Heart right ventricle (tissue), 16 donors: ENCODE results near the gene ABI3BP. TPM values are rescaled to one million over a fixed set of nuclear protein-coding genes. Genes with fewer than 3 reads are reported as not detected.

Source experiments
- ATAC-seq, 8 donors: fragments of 200-7000 bp; cut with Tn5 transposase; one replicate each; pipeline ENCODE4 v1.9.1; 2020; ENCODE audit warnings: mild to moderate bottlenecking in 8 of 8, moderate library complexity in 8 of 8, moderate number of reproducible peaks in 1 of 8
- DNase-seq, 2 donors: peaks; one replicate each; pipeline ENCODE4 v3.0.0-alpha.2; 2020
- H3K27ac ChIP-seq, 10 donors: fragments of 200-600 bp; sonication (generic) in 2 of 10; one replicate each; pipeline versions ENCODE4 v1.5.0 to v1.8.0; 2020 to 2022; ENCODE audit warnings: mild to moderate bottlenecking in 3 of 10
- H3K27me3 ChIP-seq, 7 donors: fragments of 200-600 bp; one replicate each; pipeline ENCODE4 v1.8.0; 2021 to 2022; ENCODE audit warnings: mild to moderate bottlenecking in 2 of 7
- H3K36me3 ChIP-seq, 9 donors: fragments of 200-600 bp; sonication (generic) in 1 of 9; one replicate each; pipeline versions ENCODE4 v1.5.0 to v1.8.0; 2020 to 2022; ENCODE audit warnings: mild to moderate bottlenecking in 2 of 9
- H3K4me1 ChIP-seq, 9 donors: fragments of 200-600 bp; sonication (generic) in 1 of 9; one replicate each; pipeline versions ENCODE4 v1.5.0 to v1.8.0; 2020 to 2022; ENCODE audit warnings: mild to moderate bottlenecking in 4 of 9
- H3K4me3 ChIP-seq, 10 donors: fragments of 200-600 bp; sonication (generic) in 2 of 10; one replicate each; pipeline versions ENCODE4 v1.5.0 to v1.8.0; 2020 to 2022; ENCODE audit warnings: mild to moderate bottlenecking in 7 of 10, moderate library complexity in 2 of 10
- H3K9me3 ChIP-seq, 11 donors: fragments of 200-600 bp in 10 of 11; sonication (generic) in 2 of 11; one replicate each; pipeline versions ENCODE4 v1.5.0 to v1.8.0; 2013 to 2022; ENCODE audit warnings: mild to moderate bottlenecking in 2 of 11, control low read depth in 1 of 11, moderate library complexity in 1 of 11
- CTCF ChIP-seq, 9 donors: fragments of 200-600 bp; sonication (generic) in 2 of 9; IDR thresholded peaks; one replicate each; pipeline versions ENCODE4 v1.5.0 to v1.8.0; 2021 to 2022; ENCODE audit warnings: antibody characterized with exemption in 9 of 9, mild to moderate bottlenecking in 5 of 9, moderate library complexity in 1 of 9
- WGBS, 2 donors: extraction: QIAGEN DNeasy Blood & Tissue Kit; methylation state at CpG; one replicate each; pipeline ENCODE4 v1.1.7; 2013; ENCODE audit warnings: inconsistent platforms in 1 of 2; 5-methylcytosine and 5-hydroxymethylcytosine counted together
- intact Hi-C, 10 donors: fragments of 100-400 bp; cut with DNase I; formaldehyde crosslinking; loops; one replicate each; pipeline versions ENCODE4 v1.11.1 to v1.14.2; 2022
- polyA plus RNA-seq, 2 donors: library from polyadenylated mRNA; stranded (reverse); fragments of 200-250 nt; gene quantifications; one replicate each; pipeline ENCODE4 v1.2.3, GENCODE V29; 2013
- total RNA-seq, 10 donors: library from RNA; stranded (reverse); fragmentation: NEBNext Ultra II Directional in 3 of 10; extraction: Animal tissue kit (Norgen Biotek cat#: 25700) in 3 of 10; gene quantifications; one replicate each; pipeline versions ENCODE4 v1.2.1 to v1.2.4, GENCODE V29; 2021 to 2023
- donor health status: Arrhythmogenic right ventricular cardiomyopathy.
- donor health status: ischemic (EF 13 %, LVEDD 7.1; RV severe dilation, severe dysfunction).
- donor health status: healthy with polysubstance abuse.
- donor health status: DM: no; HTN: yes; CAD: no.
- donor health status: DM: no; HTN: no; CAD: no.
- donor health status: ischemic (EF 25% LVEDD 6.9; RV normal size, moderate dysfunction).
- donor health status: ischemic (EF 25% LVEDD 5.7; RV mildly dilated, moderate dysfunction).
- donor health status: healthy.
- donor health status: DM: yes; HTN: yes; CAD: no.
- donor health status: Ischemic cardiomyopathy.
- donor health status: ischemic (EF 35%, LVEDD 5.7; RV mildly dilated, moderate dysfunction).
- donor health status: nonischemic (EF 11% LVEDD 7.7; RV severe dilation, severe dysfunction).
- donor health status: DM: yes; HTN: yes; CAD: no.
- donor health status: PGD.
- donor health status: ischemic (EF 29% LVEDD 5.4; RV normal size, mild dysfunction).
- donor health status: nonischemic (EF 23%, LVEDD 6.1; RV moderate dilation, normal function).

Gene ABI3BP
- total and polyA plus RNA-seq, 12 donors = 11.7 to 90.2 (median 26.5) TPM

- no peak for TF ChIP-seq CTCF (IDR thresholded peaks at IDR 0.05)
- Histone ChIP-seq H3K27ac (no peak overlapping the region), H3K4me1 (no peaks in the 10 kb centered on the region), H3K27me3 (no peaks in the 10 kb centered on the region), H3K4me3 (no peak overlapping the region), H3K9me3 (no peaks in the 10 kb centered on the region), H3K36me3 (peaks cover 0 to 4% (median 0%) of the 10 kb centered on the region in 9 donors)
- intact Hi-C loops = no loop called here
- 87 to 88% methylated on average over 5 of the region's 5 CpGs for WGBS, 2 donors
- ATAC-seq = no peak
- no peak for DNase-seq
Measured at GRCh38 chr3:100834332-100834731, 158.9 kb downstream of the ABI3BP start.

GRCh38 chr3:100833483-100833882 lies 159.7 kb downstream of the ABI3BP start:
- ATAC-seq (no peak), DNase-seq (no peak)
- 42 to 50% methylated on average over 3 of the region's 3 CpGs for WGBS, 2 donors
- no peak for TF ChIP-seq CTCF (IDR thresholded peaks at IDR 0.05)
- Histone ChIP-seq H3K36me3 (peaks cover 0 to 4% (median 0%) of the 10 kb centered on the region in 9 donors), H3K27ac (no peak overlapping the region), H3K27me3 (no peaks in the 10 kb centered on the region), H3K9me3 (no peaks in the 10 kb centered on the region), H3K4me3 (no peak overlapping the region), H3K4me1 (no peaks in the 10 kb centered on the region)
- intact Hi-C loops = no loop called here

- H3K4me3 ChIP-seq = no peak overlapping the region
- no peak for TF ChIP-seq CTCF (IDR thresholded peaks at IDR 0.05)
- intact Hi-C loops = no loop called here
- no peak for ATAC-seq
- 57% methylated on average over 2 of the region's 2 CpGs for WGBS, 2 donors
- H3K9me3 ChIP-seq = no peaks in the 10 kb centered on the region
- H3K36me3 ChIP-seq = peaks cover 0 to 4% (median 0%) of the 10 kb centered on the region in 9 donors
- H3K4me1 ChIP-seq = no peaks in the 10 kb centered on the region
- no peak for DNase-seq
- no peaks in the 10 kb centered on the region for H3K27me3 ChIP-seq
- H3K27ac ChIP-seq = no peak overlapping the region
Measured at GRCh38 chr3:100831629-100832028, 161.6 kb downstream of the ABI3BP start.

- no peak for TF ChIP-seq CTCF (IDR thresholded peaks at IDR 0.05)
- Histone ChIP-seq H3K36me3 (peaks cover 0 to 4% (median 0%) of the 10 kb centered on the region in 9 donors), H3K27me3 (no peaks in the 10 kb centered on the region), H3K27ac (no peak overlapping the region), H3K9me3 (no peaks in the 10 kb centered on the region), H3K4me3 (no peak overlapping the region), H3K4me1 (no peaks in the 10 kb centered on the region)
- DNase-seq (no peak), ATAC-seq (no peak)
- intact Hi-C loops = no loop called here
Measured at GRCh38 chr3:100830931-100831330, 162.3 kb downstream of the ABI3BP start.

- DNase-seq (no peak), ATAC-seq (no peak)
- Histone ChIP-seq H3K4me3 (no peak overlapping the region), H3K4me1 (no peaks in the 10 kb centered on the region), H3K36me3 (no peaks in the 10 kb centered on the region), H3K27me3 (no peaks in the 10 kb centered on the region), H3K9me3 (no peaks in the 10 kb centered on the region), H3K27ac (no peak overlapping the region)
- WGBS, 2 donors = 35% methylated on average over 3 of the region's 3 CpGs
- TF ChIP-seq CTCF (IDR thresholded peaks at IDR 0.05) = no peak
- intact Hi-C loops = no loop called here
Measured at GRCh38 chr3:100825574-100825973, 167.6 kb downstream of the ABI3BP start.
